ENCODE results near the gene CAVIN3. TPM values are rescaled to one million over a fixed set of nuclear protein-coding genes. Genes with fewer than 3 reads are reported as not detected.

Gene CAVIN3
- not detected for polyA plus RNA-seq (ENCODE audit: low read depth in 6 of 6)

- H3K27ac Mint-ChIP-seq = no peak within 1 kb of the TSS
- H3K4me3 Mint-ChIP-seq = peak within 1 kb of the TSS in 1 of 8 donors; percentile 4
- peaks cover 0 to 2% (median 0%) of the 10 kb centered on the region in 7 donors for H3K9me3 Mint-ChIP-seq
- no peak for DNase-seq
- H3K4me1 Mint-ChIP-seq = peaks cover 0 to 7% (median 4%) of the 10 kb centered on the region in 3 donors
- no peak for ATAC-seq (ENCODE audit: low read depth in 2 of 2)
- no peaks in the 10 kb centered on the region for H3K36me3 Mint-ChIP-seq
- H3K27me3 Mint-ChIP-seq = peaks cover 51 to 85% (median 74%) of the 10 kb centered on the region in 3 donors
Measured at GRCh38 chr11:6320411-6321155, at the start of gene CAVIN3. Gene CAVIN3 (minus strand): TSS chr11:6320501. CDS start chr11:6320476, 25 bp downstream.

DNA sequence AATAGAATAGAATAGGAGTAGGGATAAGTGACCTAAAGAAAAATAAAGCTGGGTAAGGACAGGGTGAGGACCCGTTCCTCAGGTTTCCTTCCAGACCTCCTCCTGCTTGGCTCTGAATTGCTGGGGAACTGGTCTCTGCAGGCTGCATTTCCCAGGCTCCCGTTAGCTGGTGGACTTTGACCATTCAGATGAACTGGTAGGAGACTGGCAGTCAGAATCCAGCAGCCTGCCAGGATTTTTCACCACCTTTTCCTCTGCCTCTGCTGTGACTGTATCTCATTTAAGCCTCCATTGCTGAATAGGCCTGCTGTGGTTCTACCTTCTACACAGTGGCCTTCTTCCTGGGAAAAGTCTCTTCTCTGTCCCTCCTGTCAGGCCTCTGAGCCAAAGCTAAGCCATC is 45.4 kb upstream of the CAVIN3 start:
- no peak for ATAC-seq (ENCODE audit: low read depth in 2 of 2)
- Mint-ChIP-seq H3K9me3 (no peaks in the 10 kb centered on the region), H3K27me3 (no peaks in the 10 kb centered on the region), H3K4me1 (no peaks in the 10 kb centered on the region), H3K4me3 (no peak overlapping the region), H3K36me3 (no peaks in the 10 kb centered on the region), H3K27ac (no peak overlapping the region)
- no peak for DNase-seq

- DNase-seq (peak; percentile 34), ATAC-seq (ENCODE audit: low read depth in 2 of 2) (peak; percentile 55 to 83)
- H3K27me3 Mint-ChIP-seq = no peaks in the 10 kb centered on the region
- H3K9me3 Mint-ChIP-seq = no peaks in the 10 kb centered on the region
- no peak overlapping the region for H3K27ac Mint-ChIP-seq
- H3K36me3 Mint-ChIP-seq = no peaks in the 10 kb centered on the region
- H3K4me3 Mint-ChIP-seq = no peak overlapping the region
- H3K4me1 Mint-ChIP-seq = no peaks in the 10 kb centered on the region
Measured at GRCh38 chr11:6362873-6363678, 42.8 kb upstream of the CAVIN3 start.

GRCh38 chr11:6362185-6362872 is 42.0 kb upstream of the CAVIN3 start:
- Mint-ChIP-seq H3K27ac (no peak overlapping the region), H3K4me3 (no peak overlapping the region), H3K27me3 (no peaks in the 10 kb centered on the region), H3K36me3 (no peaks in the 10 kb centered on the region), H3K4me1 (no peaks in the 10 kb centered on the region), H3K9me3 (no peaks in the 10 kb centered on the region)
- DNase-seq (no peak), ATAC-seq (ENCODE audit: low read depth in 2 of 2) (no peak)

DNA sequence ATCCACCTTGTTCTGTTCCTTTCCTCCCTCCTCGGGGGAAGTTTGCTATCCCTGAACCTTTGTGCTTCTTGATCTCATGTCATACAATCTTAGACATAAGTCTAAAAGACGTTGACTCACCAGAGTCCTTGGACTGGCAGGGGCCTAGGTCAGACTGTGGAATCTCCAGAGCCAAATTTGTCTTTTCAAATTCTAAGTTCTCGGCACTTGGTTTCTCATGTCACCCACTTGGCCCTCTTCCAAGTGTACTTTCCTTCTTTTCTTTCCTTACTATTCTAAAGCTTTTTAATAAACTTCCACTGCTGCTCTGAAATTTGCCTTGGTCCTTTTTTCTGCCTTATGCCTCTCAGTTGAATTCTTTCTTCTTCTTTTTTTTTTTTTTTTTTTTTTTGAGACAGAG is 39.9 kb upstream of the CAVIN3 start:
- no peak for DNase-seq
- no peak overlapping the region for H3K27ac Mint-ChIP-seq

DNA sequence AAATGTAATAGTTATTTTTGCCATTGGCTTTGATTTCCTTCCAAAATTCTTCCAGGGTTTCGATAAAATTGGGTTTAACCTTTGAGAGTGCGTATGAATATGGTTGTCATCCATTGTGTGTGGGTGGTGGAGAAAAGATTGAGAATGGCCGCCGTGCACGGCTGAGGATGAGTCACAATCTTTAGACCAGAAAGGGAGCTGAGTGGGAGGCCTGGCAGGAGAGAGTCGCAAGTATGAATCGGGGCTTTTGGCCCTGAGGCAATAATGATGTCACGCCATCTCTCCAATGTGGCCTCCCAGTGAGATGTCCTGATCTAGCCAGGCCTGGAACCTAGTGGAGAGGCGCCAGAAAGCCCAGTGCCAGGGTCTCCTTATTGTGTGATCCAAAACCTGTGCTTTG is 36.9 kb upstream of the CAVIN3 start:
- H3K4me3 Mint-ChIP-seq = no peak overlapping the region
- DNase-seq = no peak
- no peak overlapping the region for H3K27ac Mint-ChIP-seq
- peaks cover 0 to 9% (median 5%) of the 10 kb centered on the region in 3 donors for H3K27me3 Mint-ChIP-seq
- H3K36me3 Mint-ChIP-seq = no peaks in the 10 kb centered on the region
- no peaks in the 10 kb centered on the region for H3K9me3 Mint-ChIP-seq
- ATAC-seq (ENCODE audit: low read depth in 2 of 2) = no peak
- H3K4me1 Mint-ChIP-seq = peaks cover 2 to 7% (median 4%) of the 10 kb centered on the region in 3 donors

More for the DNA sequence above, 39.9 kb upstream of the CAVIN3 start:
- Mint-ChIP-seq H3K4me1 (no peaks in the 10 kb centered on the region), H3K27me3 (no peaks in the 10 kb centered on the region), H3K36me3 (no peaks in the 10 kb centered on the region), H3K9me3 (no peaks in the 10 kb centered on the region), H3K4me3 (no peak overlapping the region)
- ATAC-seq (ENCODE audit: low read depth in 2 of 2) = no peak

DNA sequence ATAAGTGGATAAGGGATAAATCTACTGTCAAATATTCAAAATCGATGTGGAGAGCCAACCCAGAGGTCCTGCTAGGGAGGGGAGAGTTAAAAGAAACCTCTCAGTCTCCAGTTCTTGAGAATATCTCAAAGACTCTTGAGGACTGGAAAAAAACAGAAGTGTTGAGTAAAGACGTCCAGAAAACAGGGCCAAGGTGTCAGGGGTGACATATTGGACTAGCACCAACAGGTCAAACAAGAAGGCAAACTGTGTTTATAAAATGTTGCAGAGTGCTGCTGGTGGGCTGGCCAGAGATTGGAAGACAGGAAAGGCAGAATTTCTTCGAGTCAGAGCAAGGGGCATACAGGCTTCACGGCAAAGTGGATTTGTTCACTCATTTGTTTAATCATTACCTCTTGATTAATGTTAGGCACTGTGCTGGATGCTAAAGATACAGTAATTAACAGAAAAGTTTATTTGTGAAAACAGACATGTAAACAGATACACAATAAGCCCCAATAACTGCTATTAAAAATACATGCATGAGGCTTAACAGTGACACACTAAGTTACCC is 36.3 kb upstream of the CAVIN3 start:
- no peaks in the 10 kb centered on the region for H3K36me3 Mint-ChIP-seq
- DNase-seq = no peak
- H3K4me1 Mint-ChIP-seq = peaks cover 2 to 7% (median 4%) of the 10 kb centered on the region in 3 donors
- no peak for ATAC-seq (ENCODE audit: low read depth in 2 of 2)
- no peak overlapping the region for H3K4me3 Mint-ChIP-seq
- no peaks in the 10 kb centered on the region for H3K9me3 Mint-ChIP-seq
- peak overlapping the region in 1 of 6 donors; percentile 43 for H3K27ac Mint-ChIP-seq
- H3K27me3 Mint-ChIP-seq = peaks cover 0 to 11% (median 9%) of the 10 kb centered on the region in 3 donors

- Mint-ChIP-seq H3K27ac (peak overlapping the region in 1 of 6 donors; percentile 12), H3K4me1 (peaks cover 2 to 7% (median 4%) of the 10 kb centered on the region in 3 donors), H3K9me3 (no peaks in the 10 kb centered on the region), H3K4me3 (no peak overlapping the region), H3K27me3 (peaks cover 0 to 12% (median 9%) of the 10 kb centered on the region in 3 donors), H3K36me3 (no peaks in the 10 kb centered on the region)
- ATAC-seq (ENCODE audit: low read depth in 2 of 2) (no peak), DNase-seq (no peak)
Measured at GRCh38 chr11:6354651-6355485, 34.6 kb upstream of the CAVIN3 start.

DNA sequence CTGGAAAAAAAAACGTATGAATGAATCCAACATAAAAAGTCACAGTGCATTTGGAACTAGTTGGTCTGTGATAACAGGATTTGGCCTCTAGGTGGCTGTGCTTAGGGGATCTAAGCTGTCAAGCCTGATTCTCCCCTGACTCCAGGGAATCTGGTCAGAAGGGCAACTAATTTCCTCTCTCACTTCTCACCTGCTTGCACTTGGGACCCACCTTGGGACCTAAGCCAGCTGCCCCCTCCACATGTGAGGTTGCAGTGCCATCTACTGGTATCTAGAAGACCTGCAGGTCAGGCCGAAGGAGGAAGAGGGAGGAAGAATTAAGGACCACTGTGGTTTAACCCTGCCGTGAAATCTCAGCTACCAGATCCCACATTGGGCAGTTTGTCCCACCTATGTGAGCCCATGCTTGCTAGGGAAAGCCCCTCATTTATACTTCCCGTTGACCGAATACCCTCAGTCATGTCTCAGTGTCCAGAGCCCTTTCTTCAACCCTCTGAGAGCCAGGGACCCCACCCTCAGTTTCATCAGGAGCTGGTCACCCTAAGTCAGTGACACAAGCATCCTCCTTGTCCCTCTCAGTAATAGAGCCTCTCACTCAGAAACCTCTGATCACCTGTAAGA is 33.2 kb upstream of the CAVIN3 start:
- peak overlapping the region in 2 of 6 donors; percentile 69 to 74 for H3K27ac Mint-ChIP-seq
- peaks cover 0 to 12% (median 9%) of the 10 kb centered on the region in 3 donors for H3K27me3 Mint-ChIP-seq
- peak overlapping the region in 1 of 8 donors; percentile 7 for H3K4me3 Mint-ChIP-seq
- no peaks in the 10 kb centered on the region for H3K36me3 Mint-ChIP-seq
- H3K9me3 Mint-ChIP-seq = no peaks in the 10 kb centered on the region
- peaks cover 2 to 7% (median 4%) of the 10 kb centered on the region in 3 donors for H3K4me1 Mint-ChIP-seq
- DNase-seq (peak; percentile 37), ATAC-seq (ENCODE audit: low read depth in 2 of 2) (peak; percentile 58 to 71)

- peaks cover 2 to 7% (median 4%) of the 10 kb centered on the region in 3 donors for H3K4me1 Mint-ChIP-seq
- peaks cover 0 to 20% (median 15%) of the 10 kb centered on the region in 3 donors for H3K27me3 Mint-ChIP-seq
- DNase-seq = no peak
- ATAC-seq (ENCODE audit: low read depth in 2 of 2) = no peak
- no peaks in the 10 kb centered on the region for H3K36me3 Mint-ChIP-seq
- H3K4me3 Mint-ChIP-seq = no peak overlapping the region
- H3K9me3 Mint-ChIP-seq = no peaks in the 10 kb centered on the region
- H3K27ac Mint-ChIP-seq = no peak overlapping the region
Measured at GRCh38 chr11:6351782-6352382, 31.6 kb upstream of the CAVIN3 start.

- peaks cover 2 to 7% (median 4%) of the 10 kb centered on the region in 3 donors for H3K4me1 Mint-ChIP-seq
- H3K27ac Mint-ChIP-seq = no peak overlapping the region
- ATAC-seq (ENCODE audit: low read depth in 2 of 2) = no peak
- H3K9me3 Mint-ChIP-seq = no peaks in the 10 kb centered on the region
- H3K27me3 Mint-ChIP-seq = peaks cover 4 to 23% (median 21%) of the 10 kb centered on the region in 3 donors
- no peak overlapping the region for H3K4me3 Mint-ChIP-seq
- no peaks in the 10 kb centered on the region for H3K36me3 Mint-ChIP-seq
- no peak for DNase-seq
Measured at GRCh38 chr11:6350486-6350885, 30.2 kb upstream of the CAVIN3 start.

DNA sequence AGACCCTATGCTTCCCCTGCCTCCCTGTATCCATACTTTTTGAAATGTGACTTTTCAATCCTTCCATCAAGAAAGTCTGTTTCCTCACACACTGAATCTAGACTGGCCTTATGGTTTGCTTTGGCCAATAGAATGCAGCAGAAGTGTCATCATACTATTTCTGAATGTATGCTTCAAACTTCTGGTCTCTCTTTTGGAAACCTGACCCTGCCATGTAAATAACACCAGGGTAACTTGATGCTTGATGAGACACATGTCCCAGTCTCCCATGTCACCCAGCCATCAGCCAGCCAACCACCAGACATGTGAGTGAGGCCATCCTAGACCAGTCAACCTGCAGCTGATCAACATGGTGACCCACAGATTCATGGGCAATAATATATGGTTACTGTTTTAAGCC is 29.7 kb upstream of the CAVIN3 start:
- no peak overlapping the region for H3K4me3 Mint-ChIP-seq
- DNase-seq (no peak), ATAC-seq (ENCODE audit: low read depth in 2 of 2) (no peak)
- no peaks in the 10 kb centered on the region for H3K9me3 Mint-ChIP-seq
- peak overlapping the region in 1 of 6 donors; percentile 12 for H3K27ac Mint-ChIP-seq
- peaks cover 7 to 27% (median 24%) of the 10 kb centered on the region in 3 donors for H3K27me3 Mint-ChIP-seq
- no peaks in the 10 kb centered on the region for H3K36me3 Mint-ChIP-seq
- H3K4me1 Mint-ChIP-seq = peaks cover 2 to 7% (median 4%) of the 10 kb centered on the region in 3 donors

Measured in naive B cell (primary cell).